Mammary epithelial cell (primary cell): ENCODE results near the gene CPPED1.

Experiments used
- CTCF ChIP-seq, 2 donors: IDR thresholded peaks in 1 of 2; conservative IDR thresholded peaks in 1 of 2; 2 replicates each; pipeline ENCODE4 v1.5.1; 2011 to 2012; ENCODE audit warnings: inconsistent platforms in 2 of 2, low read length in 2 of 2, mild to moderate bottlenecking in 2 of 2, control low read depth in 1 of 2, low read depth in 1 of 2; ENCODE audit not compliant: insufficient read depth in 1 of 2; ENCODE audit errors: extremely low read depth in 1 of 2
- EZH2 ChIP-seq: IDR thresholded peaks from 2 replicates; pipeline ENCODE4 v1.6.1; 2012; ENCODE audit warnings: low read length, inconsistent platforms, borderline replicate concordance

- no peak for TF ChIP-seq CTCF (conservative IDR thresholded peaks at IDR 0.05 in 1 of 2, IDR thresholded peaks at IDR 0.05 in 1 of 2; ENCODE audit: extremely low read depth in 1 of 2, insufficient read depth in 1 of 2, low read depth in 1 of 2, low read length in 2 of 2)
- TF ChIP-seq EZH2 = no peak
Observed at GRCh38 chr16:12802048-12802447, 1.6 kb downstream of the CPPED1 start.
